Esophagus muscularis mucosa (tissue), 4 donors: Measurements from ENCODE around the gene SPON1. TPM values are rescaled to one million over a fixed set of nuclear protein-coding genes. Genes with fewer than 3 reads are reported as not detected.

Source experiments
- DNase-seq: peaks from one replicate; pipeline ENCODE4 v3.0.0-alpha.2; 2017; ENCODE audit errors: extremely low spot score
- H3K27ac ChIP-seq, 4 donors: fragments of 200-600 bp; sonication (generic); replicated peaks in 1 of 4; 1 replicate in 3 of 4; 2 replicates in 1 of 4; pipeline ENCODE4 v1.5.1; 2016 to 2019; ENCODE audit warnings: mild to moderate bottlenecking in 1 of 4
- H3K27me3 ChIP-seq, 4 donors: fragments of 200-600 bp; sonication (generic); one replicate each; pipeline versions ENCODE4 v1.5.1 to v1.6.0; 2016 to 2019
- H3K36me3 ChIP-seq, 4 donors: fragments of 200-600 bp; sonication (generic); one replicate each; pipeline ENCODE4 v1.5.1; 2016 to 2019
- H3K4me1 ChIP-seq, 4 donors: fragments of 200-600 bp; sonication (generic); one replicate each; pipeline ENCODE4 v1.5.1; 2016 to 2019
- H3K4me3 ChIP-seq, 4 donors: fragments of 200-600 bp; sonication (generic); 1 replicate in 2 of 4; 2 replicates in 2 of 4; pipeline ENCODE4 v1.5.1; 2016 to 2019; ENCODE audit warnings: mild to moderate bottlenecking in 4 of 4, moderate library complexity in 1 of 4
- H3K9me3 ChIP-seq, 4 donors: fragments of 200-600 bp; sonication (generic); 1 replicate in 3 of 4; 2 replicates in 1 of 4; pipeline ENCODE4 v1.5.1; 2016 to 2019
- EP300 ChIP-seq: sonication (generic); formaldehyde crosslinking; IDR thresholded peaks from one replicate; pipeline ENCODE4 v1.6.1; 2017; ENCODE audit warnings: antibody characterized with exemption
- POLR2A ChIP-seq: fragments of 450-650 bp; IDR thresholded peaks from one replicate; pipeline ENCODE4 v1.6.1; 2017; ENCODE audit warnings: antibody characterized with exemption, moderate library complexity, mild to moderate bottlenecking, low read depth
- POLR2AphosphoS5 ChIP-seq, 2 donors: sonication (generic); formaldehyde crosslinking; IDR thresholded peaks; one replicate each; pipeline ENCODE4 v1.6.1; 2017; ENCODE audit warnings: antibody characterized with exemption in 2 of 2
- WGBS: methylation state at CpG from one replicate; pipeline ENCODE4 v1.1.5; 2018; 5-methylcytosine and 5-hydroxymethylcytosine counted together
- intact Hi-C: fragments of 100-400 bp; cut with DNase I; formaldehyde crosslinking; loops from one replicate; pipeline ENCODE4 v1.15.1; 2023
- total RNA-seq, 4 donors: library from RNA; depleted of rRNA; stranded (reverse); fragments of >200 nt; gene quantifications; one replicate each; pipeline versions ENCODE4 v1.1.0 to v1.2.1, GENCODE V29; 2016
- TF ChIP-seq, protein P1 (sequence below), 3 experiments: fragments of 200-600 bp in 2 of 3; fragments of 450-650 bp in 1 of 3; sonication (generic) in 2 of 3; IDR thresholded peaks; one replicate each; pipeline ENCODE4 v1.5.1; 2017 to 2019; ENCODE audit warnings: antibody characterized with exemption in 3 of 3, mild to moderate bottlenecking in 2 of 3, moderate library complexity in 1 of 3

The SPON1 gene
- total RNA-seq, 4 donors from 2014 or later: 12.5 to 25.2 (median 19.2) TPM

DNA sequence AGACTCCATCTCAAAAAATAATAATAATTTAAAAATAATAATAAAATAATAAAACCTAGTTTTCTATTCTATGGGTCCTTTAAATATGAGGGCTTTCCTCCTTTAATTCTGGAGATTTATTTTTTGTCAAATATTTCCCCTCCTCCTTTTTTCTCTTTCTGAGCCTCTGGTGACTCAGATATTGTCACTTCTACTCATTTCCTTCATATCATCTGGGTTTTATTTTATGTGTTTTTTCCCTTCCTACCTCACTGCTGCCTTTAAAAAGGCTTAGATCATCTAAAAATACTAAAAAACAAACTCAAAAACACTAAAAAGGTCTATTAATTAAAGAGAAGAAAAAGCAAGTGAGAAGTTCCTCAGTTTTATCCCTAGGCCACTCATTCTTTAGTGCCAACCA is 138.9 kb downstream of the SPON1 start:
- DNase-seq: no peak
- no peaks in the 10 kb centered on the region for H3K9me3 ChIP-seq
- H3K27ac ChIP-seq: no peak overlapping the region
- peaks cover 0 to 6% (median 3%) of the 10 kb centered on the region in 4 donors for H3K4me1 ChIP-seq
- intact Hi-C loops: no loop called here
- no peaks in the 10 kb centered on the region for H3K36me3 ChIP-seq
- no peaks in the 10 kb centered on the region for H3K27me3 ChIP-seq
- no peak overlapping the region for H3K4me3 ChIP-seq
- TF ChIP-seq POLR2A: no peak
- no peak for TF ChIP-seq EP300
- TF ChIP-seq POLR2AphosphoS5 (IDR thresholded peaks at IDR 0.05): no peak
- TF ChIP-seq, protein P1, sequence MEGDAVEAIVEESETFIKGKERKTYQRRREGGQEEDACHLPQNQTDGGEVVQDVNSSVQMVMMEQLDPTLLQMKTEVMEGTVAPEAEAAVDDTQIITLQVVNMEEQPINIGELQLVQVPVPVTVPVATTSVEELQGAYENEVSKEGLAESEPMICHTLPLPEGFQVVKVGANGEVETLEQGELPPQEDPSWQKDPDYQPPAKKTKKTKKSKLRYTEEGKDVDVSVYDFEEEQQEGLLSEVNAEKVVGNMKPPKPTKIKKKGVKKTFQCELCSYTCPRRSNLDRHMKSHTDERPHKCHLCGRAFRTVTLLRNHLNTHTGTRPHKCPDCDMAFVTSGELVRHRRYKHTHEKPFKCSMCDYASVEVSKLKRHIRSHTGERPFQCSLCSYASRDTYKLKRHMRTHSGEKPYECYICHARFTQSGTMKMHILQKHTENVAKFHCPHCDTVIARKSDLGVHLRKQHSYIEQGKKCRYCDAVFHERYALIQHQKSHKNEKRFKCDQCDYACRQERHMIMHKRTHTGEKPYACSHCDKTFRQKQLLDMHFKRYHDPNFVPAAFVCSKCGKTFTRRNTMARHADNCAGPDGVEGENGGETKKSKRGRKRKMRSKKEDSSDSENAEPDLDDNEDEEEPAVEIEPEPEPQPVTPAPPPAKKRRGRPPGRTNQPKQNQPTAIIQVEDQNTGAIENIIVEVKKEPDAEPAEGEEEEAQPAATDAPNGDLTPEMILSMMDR (IDR thresholded peaks at IDR 0.05): no peak

DNA sequence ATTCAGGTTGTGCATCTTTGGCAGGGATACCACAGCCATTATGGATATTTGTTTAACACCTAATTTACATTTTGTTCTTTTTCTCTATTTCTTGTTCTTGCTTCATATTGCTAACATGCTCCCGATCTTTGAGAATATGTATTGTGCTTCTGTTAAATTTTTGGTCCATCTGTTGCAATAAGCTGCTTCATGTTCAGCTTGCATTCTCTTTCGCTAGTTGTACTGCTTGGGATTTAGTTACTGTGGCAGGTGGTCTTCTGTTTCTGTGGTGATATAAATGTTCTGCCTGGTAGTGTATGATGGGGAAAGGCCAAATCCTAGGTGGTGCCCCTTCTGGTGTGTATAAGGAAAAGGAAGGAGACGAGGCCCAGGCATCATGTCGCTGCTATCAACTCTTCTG is 140.2 kb downstream of the SPON1 start:
- no peak for DNase-seq
- H3K36me3 ChIP-seq: no peaks in the 10 kb centered on the region
- WGBS: 96% methylated on average over 4 of the region's 4 CpGs
- no peaks in the 10 kb centered on the region for H3K27me3 ChIP-seq
- intact Hi-C loops: no loop called here
- peaks cover 0 to 14% (median 6%) of the 10 kb centered on the region in 4 donors for H3K4me1 ChIP-seq
- no peak for TF ChIP-seq EP300
- TF ChIP-seq, protein P1 (IDR thresholded peaks at IDR 0.05): no peak
- TF ChIP-seq POLR2A: no peak
- no peak for TF ChIP-seq POLR2AphosphoS5 (IDR thresholded peaks at IDR 0.05)
- no peak overlapping the region for H3K27ac ChIP-seq
- no peak overlapping the region for H3K4me3 ChIP-seq
- H3K9me3 ChIP-seq: no peaks in the 10 kb centered on the region

DNA sequence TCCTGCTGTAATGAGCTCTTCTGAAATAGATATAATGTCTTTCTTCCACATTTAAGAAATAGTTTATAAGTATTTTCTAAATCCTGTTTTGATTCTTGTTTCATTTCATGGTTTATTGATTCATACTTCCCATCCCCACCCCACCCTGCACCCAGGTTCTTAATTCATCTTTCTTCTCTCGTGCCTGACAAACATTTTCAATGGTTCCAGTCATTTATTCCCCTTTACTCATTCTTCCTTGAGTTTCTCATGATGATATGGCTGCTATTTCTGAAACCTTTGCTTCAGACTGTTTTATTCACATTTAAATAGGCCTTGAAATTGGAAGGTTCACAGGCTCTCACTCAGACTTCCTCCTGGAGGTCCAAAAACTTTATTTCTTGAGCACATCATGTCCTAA is 142.9 kb downstream of the SPON1 start:
- DNase-seq: no peak
- intact Hi-C loops: no loop called here
- H3K4me3 ChIP-seq: no peak overlapping the region
- H3K27me3 ChIP-seq: no peaks in the 10 kb centered on the region
- H3K4me1 ChIP-seq: peaks cover 0 to 14% (median 6%) of the 10 kb centered on the region in 4 donors
- no peak for TF ChIP-seq EP300
- TF ChIP-seq POLR2AphosphoS5 (IDR thresholded peaks at IDR 0.05): no peak
- TF ChIP-seq, protein P1 (IDR thresholded peaks at IDR 0.05): no peak
- no peak for TF ChIP-seq POLR2A
- no peaks in the 10 kb centered on the region for H3K36me3 ChIP-seq
- H3K9me3 ChIP-seq: no peaks in the 10 kb centered on the region
- no peak overlapping the region for H3K27ac ChIP-seq
- 88% methylated on average over 1 of the region's 1 CpG for WGBS

DNA sequence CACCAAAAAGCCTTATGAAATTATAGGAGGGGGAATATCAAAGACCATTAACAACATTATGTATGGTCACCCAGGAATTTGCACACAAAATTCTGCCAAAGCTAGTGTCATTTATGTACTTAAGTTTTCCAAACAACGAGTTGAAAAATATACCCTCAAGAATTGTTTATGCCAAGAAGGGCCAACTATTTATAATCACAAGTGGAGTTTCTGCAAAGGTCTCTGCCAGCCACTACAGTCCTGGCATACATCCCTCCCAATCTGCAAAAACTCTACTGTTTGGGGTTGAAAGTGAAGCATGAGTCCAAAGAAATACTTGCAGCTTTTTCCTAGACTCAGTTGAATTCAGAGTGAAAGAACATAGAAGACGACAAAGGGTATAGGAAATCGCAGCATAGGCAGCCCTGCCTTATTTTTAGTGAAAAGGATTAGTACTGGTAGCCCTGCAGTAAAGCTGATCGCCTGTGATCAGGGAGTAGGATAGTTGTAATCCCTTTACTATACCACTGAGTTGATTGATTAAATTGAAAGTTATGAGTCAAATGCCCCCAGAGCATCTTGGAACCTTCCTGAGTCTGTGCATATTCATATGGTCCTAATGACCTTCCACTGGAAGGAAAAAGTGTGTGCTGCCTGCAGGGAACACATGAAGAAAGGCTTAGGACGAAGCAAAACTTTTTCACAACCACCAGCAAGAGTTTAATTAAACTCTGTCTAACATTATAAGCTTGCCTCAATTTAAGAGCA is 144.0 kb downstream of the SPON1 start:
- WGBS: 73% methylated on average over 5 of the region's 5 CpGs
- Histone ChIP-seq H3K27ac (no peak overlapping the region), H3K9me3 (no peaks in the 10 kb centered on the region), H3K27me3 (no peaks in the 10 kb centered on the region), H3K4me1 (peaks cover 0 to 14% (median 6%) of the 10 kb centered on the region in 4 donors), H3K36me3 (no peaks in the 10 kb centered on the region), H3K4me3 (no peak overlapping the region)
- TF ChIP-seq POLR2AphosphoS5 (IDR thresholded peaks at IDR 0.05): no peak
- no peak for TF ChIP-seq EP300
- TF ChIP-seq, protein P1 (IDR thresholded peaks at IDR 0.05): no peak
- no peak for TF ChIP-seq POLR2A
- intact Hi-C loops: no loop called here
- DNase-seq: no peak

DNA sequence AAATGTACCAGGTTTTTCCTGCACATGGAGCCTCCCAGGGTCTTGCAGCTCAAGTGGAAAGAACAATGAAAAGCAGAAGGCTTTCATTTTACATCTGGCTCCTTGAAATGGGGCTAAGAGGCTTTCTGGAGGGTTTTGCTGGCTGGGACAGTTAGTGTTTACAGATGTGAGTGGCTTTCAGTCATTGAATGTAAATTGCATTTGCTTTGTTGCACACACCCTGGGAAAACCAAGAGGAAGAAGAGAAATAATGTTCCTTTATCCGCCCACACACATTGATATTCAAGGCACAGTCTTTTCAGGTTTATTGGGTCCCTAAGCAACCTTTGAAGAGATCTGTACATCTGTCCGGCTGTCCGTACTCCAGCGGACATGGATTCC is 144.5 kb downstream of the SPON1 start:
- Histone ChIP-seq H3K27me3 (no peaks in the 10 kb centered on the region), H3K27ac (no peak overlapping the region), H3K4me1 (peaks cover 0 to 14% (median 6%) of the 10 kb centered on the region in 4 donors), H3K9me3 (no peaks in the 10 kb centered on the region), H3K36me3 (no peaks in the 10 kb centered on the region), H3K4me3 (no peak overlapping the region)
- no peak for DNase-seq
- intact Hi-C loops: no loop called here
- no peak for TF ChIP-seq POLR2A
- TF ChIP-seq EP300: no peak
- TF ChIP-seq POLR2AphosphoS5 (IDR thresholded peaks at IDR 0.05): no peak
- TF ChIP-seq, protein P1 (IDR thresholded peaks at IDR 0.05): no peak
- WGBS: 85% methylated on average over 4 of the region's 4 CpGs
